Endothelial cell of umbilical vein (primary cell): ENCODE measurements around the gene SAMD4B. TPM values are rescaled to one million over a fixed set of nuclear protein-coding genes. Genes with fewer than 3 reads are reported as not detected.

Source experiments
- BruUV-seq: library from RNA; stranded (reverse); fragments of 400-500 nt; replicated peaks from 2 replicates; lab custom pipeline; 2021; lab: Mats Ljungman, UMichigan
- CTCF ChIA-PET: fragments of 300-600, 350-600 bp; sonication (Branson Sonifier 250); formaldehyde crosslinking; loops from one replicate; lab custom pipeline; 2021; ENCODE audit warnings: antibody characterized with exemption, inconsistent platforms; lab: Charles Lee
- POLR2A ChIA-PET: fragments of 300-600, 350-600 bp; sonication (Branson Sonifier 250); formaldehyde crosslinking; loops from one replicate; lab custom pipeline; 2021; ENCODE audit warnings: antibody characterized with exemption, inconsistent platforms; lab: Charles Lee
- DNase-seq: peaks from one replicate; pipeline ENCODE4 v3.0.0-alpha.2; 2011; ENCODE audit warnings: low read depth, low spot score
- FAIRE-seq: peaks from 2 replicates; lab custom pipeline; 2011; peaks lifted over from hg19 to GRCh38; lab: Jason Lieb, UNC
- H2AFZ ChIP-seq: 2 replicates; pipeline ENCODE4 v1.6.0; 2012; ENCODE audit warnings: low read depth, low read length, control low read depth, inconsistent platforms
- H3K27ac ChIP-seq: 2 replicates; pipeline ENCODE4 v1.5.1; 2011; ENCODE audit warnings: low read depth, mild to moderate bottlenecking, control low read depth, low read length, moderate library complexity; ENCODE audit not compliant: insufficient read depth
- H3K27me3 ChIP-seq, 2 experiments: 2 replicates each; pipeline versions ENCODE4 v1.6.0 to v1.6.1; 2011; ENCODE audit warnings: low read length in 2 of 2, mixed read lengths in 1 of 2; ENCODE audit not compliant: control insufficient read depth in 2 of 2, insufficient read depth in 2 of 2
- H3K36me3 ChIP-seq, 2 experiments: 2 replicates in 1 of 2; 3 replicates in 1 of 2; pipeline ENCODE4 v1.5.1; 2011; ENCODE audit warnings: low read length in 2 of 2, mild to moderate bottlenecking in 1 of 2, moderate library complexity in 1 of 2; ENCODE audit not compliant: control insufficient read depth in 2 of 2, insufficient read depth in 2 of 2; ENCODE audit errors: extremely low read depth in 1 of 2
- H3K4me1 ChIP-seq: 3 replicates; pipeline ENCODE4 v1.5.1; 2011; ENCODE audit warnings: mild to moderate bottlenecking, low read length; ENCODE audit not compliant: control insufficient read depth, insufficient read depth; ENCODE audit errors: extremely low read depth
- H3K4me2 ChIP-seq: 2 replicates; pipeline ENCODE4 v1.6.1; 2011; ENCODE audit warnings: low read length, control low read depth, mixed read lengths; ENCODE audit not compliant: insufficient read depth
- H3K4me3 ChIP-seq, 3 experiments: fragments of 200-600 bp in 1 of 3; sonication (generic), shearing (Covaris generic) in 1 of 3; replicated peaks in 1 of 3; 2 replicates each; pipeline ENCODE4 v1.5.1; 2011 to 2016; ENCODE audit warnings: control low read depth in 3 of 3, low read length in 3 of 3, mild to moderate bottlenecking in 2 of 3, inconsistent platforms in 1 of 3, low read depth in 1 of 3, moderate library complexity in 1 of 3; ENCODE audit not compliant: insufficient read depth in 1 of 3
- H3K79me2 ChIP-seq: 2 replicates; pipeline ENCODE4 v1.6.0; 2012; ENCODE audit warnings: low read length, inconsistent platforms; ENCODE audit not compliant: control insufficient read depth, insufficient read depth
- H3K9ac ChIP-seq: replicated peaks from 2 replicates; pipeline ENCODE3; 2011; ENCODE audit warnings: low read length, control low read depth; ENCODE audit not compliant: insufficient read depth; ENCODE audit errors: extremely low read depth
- H3K9me1 ChIP-seq: replicated peaks from 3 replicates; pipeline ENCODE4 v1.6.0; 2011; ENCODE audit warnings: mild to moderate bottlenecking, low read length; ENCODE audit not compliant: control insufficient read depth, insufficient read depth; ENCODE audit errors: extremely low read depth
- H3K9me3 ChIP-seq: replicated peaks from 2 replicates; pipeline ENCODE4 v1.5.1; 2012; ENCODE audit warnings: low read length, inconsistent platforms; ENCODE audit not compliant: control insufficient read depth, insufficient read depth
- H4K20me1 ChIP-seq: replicated peaks from 2 replicates; pipeline ENCODE3; 2011; ENCODE audit warnings: mild to moderate bottlenecking, low read length; ENCODE audit not compliant: control insufficient read depth, insufficient read depth; ENCODE audit errors: extremely low read depth
- FOS ChIP-seq: IDR thresholded peaks from 2 replicates; pipeline ENCODE4 v1.6.1; 2011; ENCODE audit warnings: mild to moderate bottlenecking, low read length, moderate library complexity, borderline replicate concordance; ENCODE audit not compliant: insufficient read depth
- POLR2A ChIP-seq: IDR thresholded peaks from 2 replicates; pipeline ENCODE4 v1.6.1; 2012; ENCODE audit warnings: low read depth, mild to moderate bottlenecking, control low read depth, low read length
- POLR2AphosphoS5 ChIP-seq: IDR thresholded peaks from 2 replicates; pipeline ENCODE4 v1.6.1; 2012; ENCODE audit warnings: low read depth, mild to moderate bottlenecking, control low read depth, low read length, moderate library complexity; ENCODE audit not compliant: insufficient read depth
- dilution Hi-C: fragments of 300-500 bp; cut with MboI; formaldehyde crosslinking; loops from one replicate; pipeline ENCODE4 v1.15.0; 2019; ENCODE audit warnings: low sequenced_read_pairs; ENCODE audit not compliant: extremely low pct_ligation_motif_present
- intact Hi-C: fragments of 100-400 bp; cut with micrococcal nuclease; formaldehyde crosslinking; loops from one replicate; pipeline ENCODE4 v1.10.0; 2022
- polyA plus RNA-seq, 4 experiments: library from polyadenylated mRNA; depleted of rRNA in 3 of 4; stranded (reverse) in 3 of 4; unstranded in 1 of 4; fragments of >200 nt; gene quantifications; 2 replicates each; pipeline versions ENCODE4 v1.2.1 to v1.2.3, GENCODE V29; 2011 to 2012; ENCODE audit warnings: missing spikeins in 1 of 4
- total RNA-seq: library from RNA; stranded (reverse); gene quantifications from 2 replicates; pipeline ENCODE4 v1.2.3, GENCODE V29; 2021
- TF ChIP-seq, protein P1 (sequence below), 2 donors: IDR thresholded peaks; 1 replicate in 1 of 2; 2 replicates in 1 of 2; pipeline ENCODE4 v1.5.1; 2011; ENCODE audit warnings: low read length in 2 of 2, mild to moderate bottlenecking in 2 of 2, moderate library complexity in 2 of 2, control low read depth in 1 of 2, inconsistent platforms in 1 of 2, low read depth in 1 of 2; ENCODE audit not compliant: insufficient read depth in 1 of 2; ENCODE audit errors: extremely low read depth in 1 of 2

Gene SAMD4B
- total and polyA plus RNA-seq, 2 donors (not counting 3 experiments of a cell fraction or from before 2014, with no cell fraction given), result 82.1 to 84.2 TPM

DNA sequence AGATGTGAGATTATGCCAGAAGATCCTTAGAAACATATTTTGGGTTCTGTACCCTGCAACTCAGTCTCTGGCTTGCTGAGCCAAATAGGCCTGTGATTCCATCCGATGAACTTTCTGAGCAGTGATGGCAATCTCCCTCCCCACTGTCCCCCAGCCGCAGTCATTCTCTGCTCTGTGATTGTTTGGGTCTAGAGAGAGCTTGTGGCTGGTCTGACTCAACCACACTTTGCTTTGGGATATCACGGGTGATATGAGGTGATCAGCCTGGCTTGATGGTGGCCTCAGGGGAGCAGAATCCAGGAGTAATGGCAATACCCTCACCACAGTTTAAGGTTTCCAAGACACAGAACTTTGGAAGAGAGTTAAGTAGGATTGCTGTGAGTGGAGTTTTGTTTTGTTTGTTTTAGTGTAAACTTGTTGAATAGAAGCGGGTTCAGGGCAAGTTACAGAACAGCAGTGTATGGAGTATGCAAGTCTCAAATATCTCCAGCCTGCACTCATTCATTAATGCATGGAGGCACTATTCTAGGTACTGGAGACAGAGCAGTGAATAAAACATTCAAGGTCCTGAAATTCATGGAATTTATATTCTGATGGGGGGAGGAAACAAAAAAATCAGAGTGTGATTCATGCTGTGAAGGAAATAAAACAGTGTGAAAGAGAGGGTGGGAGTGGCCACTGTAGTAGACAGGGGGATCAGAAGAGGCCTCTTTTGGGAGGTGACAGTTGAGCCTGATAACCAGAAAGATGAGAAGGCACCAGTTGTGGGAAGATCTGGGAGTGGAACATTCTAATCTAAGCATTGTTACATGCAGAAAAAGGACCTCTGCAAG, 5.3 kb downstream of the SAMD4B start:
- Histone ChIP-seq H2AFZ (no peak overlapping the region), H3K4me2 (no peak overlapping the region), H3K9me3 (no peaks in the 10 kb centered on the region), H3K9ac (no peak overlapping the region), H3K79me2 (peaks cover 35% of the 10 kb centered on the region), H4K20me1 (peaks cover 2% of the 10 kb centered on the region), H3K9me1 (no peaks in the 10 kb centered on the region), H3K4me1 (peaks cover 15% of the 10 kb centered on the region), H3K27me3 (no peaks in the 10 kb centered on the region), H3K4me3 (no peak overlapping the region), H3K27ac (no peak overlapping the region), H3K36me3 (peaks cover 2 to 4% of the 10 kb centered on the region in 2 experiments)
- BruUV-seq, result no TSS peak
- ChIA-PET CTCF (interaction anchor here (1.0 kb wide), 1 partner anchor 50 kb away, joined by 3 read pairs; no protein-coding TSS in a partner anchor), POLR2A (no interaction called here)
- TF ChIP-seq POLR2AphosphoS5 (no peak), FOS (no peak), POLR2A (no peak)
- TF ChIP-seq, protein P1, sequence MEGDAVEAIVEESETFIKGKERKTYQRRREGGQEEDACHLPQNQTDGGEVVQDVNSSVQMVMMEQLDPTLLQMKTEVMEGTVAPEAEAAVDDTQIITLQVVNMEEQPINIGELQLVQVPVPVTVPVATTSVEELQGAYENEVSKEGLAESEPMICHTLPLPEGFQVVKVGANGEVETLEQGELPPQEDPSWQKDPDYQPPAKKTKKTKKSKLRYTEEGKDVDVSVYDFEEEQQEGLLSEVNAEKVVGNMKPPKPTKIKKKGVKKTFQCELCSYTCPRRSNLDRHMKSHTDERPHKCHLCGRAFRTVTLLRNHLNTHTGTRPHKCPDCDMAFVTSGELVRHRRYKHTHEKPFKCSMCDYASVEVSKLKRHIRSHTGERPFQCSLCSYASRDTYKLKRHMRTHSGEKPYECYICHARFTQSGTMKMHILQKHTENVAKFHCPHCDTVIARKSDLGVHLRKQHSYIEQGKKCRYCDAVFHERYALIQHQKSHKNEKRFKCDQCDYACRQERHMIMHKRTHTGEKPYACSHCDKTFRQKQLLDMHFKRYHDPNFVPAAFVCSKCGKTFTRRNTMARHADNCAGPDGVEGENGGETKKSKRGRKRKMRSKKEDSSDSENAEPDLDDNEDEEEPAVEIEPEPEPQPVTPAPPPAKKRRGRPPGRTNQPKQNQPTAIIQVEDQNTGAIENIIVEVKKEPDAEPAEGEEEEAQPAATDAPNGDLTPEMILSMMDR (IDR thresholded peaks at IDR 0.05; ENCODE audit: extremely low read depth in 1 of 2, insufficient read depth in 1 of 2, low read depth in 1 of 2, low read length in 2 of 2), result no peak
- dilution Hi-C loops, result no loop called here
- intact Hi-C loops, result no loop called here
- DNase-seq (no peak), FAIRE-seq (peak; percentile 46)
